ENCODE measurements around the gene GPR62.
"Not testable (repeated sequence)": the region's sequence is repeated elsewhere in the genome, so short reads cannot be mapped to it uniquely, and the experiment has no call there.

Gene GPR62

GRCh38 chr3:51955175-51955892 is at the start of gene GPR62:
Gene GPR62 (plus strand): TSS chr3:51955381. CDS start chr3:51955653, 272 bp downstream.
- DNase-seq (ENCODE audit: low spot score) = no peak

- DNase-seq (ENCODE audit: low spot score) = no peak
Measured at GRCh38 chr3:51908026-51908425, 47.2 kb upstream of the GPR62 start.

DNA sequence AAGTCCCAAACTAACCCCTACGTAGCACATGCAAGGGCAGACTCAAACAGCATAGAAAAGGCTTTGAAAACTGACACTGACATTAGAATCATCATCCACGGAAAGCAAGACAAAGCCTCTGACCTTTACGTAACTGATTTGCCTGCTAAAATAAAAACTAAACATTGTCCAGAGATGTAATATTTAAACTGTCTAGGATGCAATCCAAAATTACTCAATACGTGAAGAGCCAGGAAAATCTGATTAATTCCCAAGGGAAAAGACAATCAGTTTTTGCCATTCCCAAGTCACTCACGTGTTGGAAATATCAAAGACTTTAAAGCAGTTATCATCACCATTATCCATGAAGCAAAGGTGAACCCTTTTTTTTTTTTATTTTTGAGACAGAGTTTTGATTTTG is 38.8 kb upstream of the GPR62 start:
- no peak for DNase-seq (ENCODE audit: low spot score)

DNA sequence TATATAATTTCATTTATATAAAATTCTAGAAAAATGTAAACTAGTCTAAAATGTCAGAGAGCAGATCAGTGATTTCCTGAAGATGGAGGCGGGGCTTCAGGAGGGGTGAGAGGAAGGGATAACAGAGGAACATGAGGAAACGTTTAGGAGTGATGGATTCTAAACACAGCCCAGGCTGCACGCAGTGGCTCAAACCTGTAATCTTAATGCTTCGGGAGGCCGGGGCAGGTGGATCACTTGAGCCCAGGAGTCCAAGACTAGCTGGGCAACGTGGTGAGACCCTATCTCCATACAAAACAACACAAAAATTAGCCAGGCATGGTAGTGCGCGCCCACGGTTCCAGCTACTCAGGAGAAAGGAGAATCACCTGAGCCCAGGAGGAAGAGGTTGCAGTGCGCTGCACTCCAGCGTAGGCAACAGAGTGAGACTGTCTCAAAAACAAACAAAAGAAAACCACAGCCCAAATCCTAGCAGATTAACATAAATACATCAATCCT is 34.1 kb upstream of the GPR62 start:
- DNase-seq (ENCODE audit: low spot score) = no peak

- DNase-seq (ENCODE audit: low spot score) = no peak
Measured at GRCh38 chr3:51927061-51927977, 27.9 kb upstream of the GPR62 start.

- DNase-seq (ENCODE audit: low spot score) = no peak
Measured at GRCh38 chr3:51928438-51928837, 26.7 kb upstream of the GPR62 start.

DNA sequence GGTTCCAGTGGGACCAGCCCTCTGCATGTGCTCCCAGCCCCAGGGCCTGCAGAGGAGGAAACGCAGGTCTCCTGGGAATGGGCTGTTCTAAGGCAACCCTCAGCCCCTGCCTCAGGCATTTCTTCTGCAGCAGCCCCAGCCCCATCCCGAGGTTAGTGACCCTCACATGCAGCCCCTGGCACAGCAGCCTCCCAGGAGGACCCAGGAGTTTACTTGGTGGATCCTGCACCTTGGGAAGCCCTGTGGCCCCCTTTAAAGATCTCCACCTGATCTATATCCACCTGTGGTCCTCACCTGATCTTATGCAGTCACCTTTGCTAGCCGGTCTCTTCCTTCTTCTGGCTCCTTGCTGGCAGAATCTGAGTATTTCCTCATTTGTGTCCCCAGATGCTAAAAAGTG is 26.2 kb upstream of the GPR62 start:
- not testable (repeated sequence) for DNase-seq (ENCODE audit: low spot score)

- peak; percentile 85 for DNase-seq (ENCODE audit: low spot score)
Measured at GRCh38 chr3:51929420-51930003, 25.7 kb upstream of the GPR62 start.

GRCh38 chr3:51930439-51930838 is 24.7 kb upstream of the GPR62 start:
- no peak for DNase-seq (ENCODE audit: low spot score)

DNA sequence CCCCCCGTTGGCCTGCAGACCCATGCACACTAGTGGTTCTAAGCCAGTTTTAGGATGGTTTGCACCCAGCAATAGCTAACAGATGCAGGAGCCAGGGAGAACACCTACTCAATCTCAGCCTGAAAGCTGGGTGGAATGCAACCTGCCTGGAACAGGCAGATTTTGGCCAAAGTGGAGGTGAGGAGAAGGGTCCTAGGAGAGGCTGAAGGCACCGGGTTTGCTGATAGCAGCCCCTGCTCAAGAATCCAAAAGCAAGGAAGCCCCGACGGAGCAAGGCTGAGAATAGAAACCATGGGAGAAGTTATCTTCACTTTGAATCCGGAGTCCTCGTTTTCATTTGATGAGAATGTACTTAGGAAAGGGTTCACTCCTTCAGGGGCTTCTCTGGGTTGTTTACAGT is 23.4 kb upstream of the GPR62 start:
- no peak for DNase-seq (ENCODE audit: low spot score)

DNA sequence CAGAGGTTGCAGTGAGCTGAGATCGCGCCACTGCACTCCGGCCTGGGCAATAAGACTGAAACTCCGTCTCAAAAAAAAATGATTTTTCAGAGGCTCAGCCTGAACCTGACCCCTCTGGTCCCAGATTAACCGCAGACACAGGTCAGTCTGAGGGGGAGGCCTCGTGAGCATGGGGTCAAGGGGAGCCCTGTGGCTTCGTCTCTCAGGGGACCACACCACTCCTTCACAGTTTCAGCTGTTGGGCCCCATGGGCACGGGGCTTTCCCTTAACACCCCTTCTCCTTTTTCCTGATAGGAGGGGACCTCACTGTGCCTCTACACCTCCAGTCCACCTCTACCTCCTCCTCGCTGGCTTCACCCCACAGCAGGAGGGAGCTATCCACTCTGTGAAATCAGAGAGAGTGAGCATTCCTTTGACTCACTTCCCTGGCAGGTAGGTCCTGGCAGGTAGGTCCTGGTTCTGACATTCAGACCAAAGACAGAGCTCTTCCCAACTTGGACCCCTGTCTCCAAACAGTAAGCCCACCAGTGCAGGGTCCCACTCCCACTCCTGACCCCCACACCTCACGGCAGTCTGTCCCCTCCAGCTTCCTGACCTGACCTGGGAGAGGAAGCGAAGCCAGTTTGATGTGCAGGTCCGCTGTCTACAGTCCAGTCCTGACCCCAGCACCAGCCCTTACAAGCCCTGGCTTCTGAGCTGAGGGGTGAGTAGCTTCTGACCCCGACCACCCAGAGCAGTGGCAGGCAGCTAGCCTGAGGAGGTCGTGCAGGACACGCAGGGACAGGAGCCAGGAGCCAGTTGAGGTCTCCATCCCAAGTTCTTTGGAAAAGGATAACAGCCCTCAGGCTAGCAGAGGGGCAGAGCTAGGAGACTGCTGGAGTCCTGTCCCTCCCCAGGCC is 22.5 kb upstream of the GPR62 start:
- no peak for DNase-seq (ENCODE audit: low spot score)

- DNase-seq (ENCODE audit: low spot score) = no peak
Measured at GRCh38 chr3:51933471-51934138, 21.6 kb upstream of the GPR62 start.

DNA sequence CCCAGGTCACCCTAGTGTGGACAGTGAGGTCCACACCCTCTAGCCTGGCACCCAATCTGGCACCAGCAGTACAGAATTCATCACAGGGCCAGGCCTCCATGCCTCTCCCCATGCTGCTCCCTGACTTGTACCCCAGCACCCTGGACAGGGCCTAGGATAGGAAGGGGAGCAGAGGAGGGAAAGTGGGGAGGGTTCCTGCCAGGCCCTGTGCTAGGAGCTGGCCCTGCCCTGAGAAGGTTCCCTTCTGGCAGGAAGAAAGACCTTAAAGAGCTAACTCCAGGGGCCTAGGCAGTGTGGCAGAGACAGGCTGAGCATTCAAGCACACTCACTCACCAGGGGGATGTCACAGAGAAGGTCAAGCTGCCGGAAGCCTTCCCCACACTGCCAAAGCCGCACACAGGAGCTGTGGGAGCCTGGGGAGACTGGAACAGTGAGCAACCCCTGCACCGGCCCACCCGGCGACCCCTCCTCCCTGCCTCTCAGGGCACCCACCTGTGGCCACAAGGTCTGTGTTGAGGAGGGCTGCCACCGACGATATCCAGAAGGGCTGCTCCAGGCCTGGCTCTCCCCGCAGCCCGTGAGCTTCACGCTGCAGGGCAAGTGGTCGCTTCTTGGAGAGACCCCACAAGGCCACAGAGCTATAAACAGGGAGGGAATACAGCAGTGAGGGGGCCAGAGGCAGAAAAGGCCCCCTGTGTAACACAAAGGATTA is 20.9 kb upstream of the GPR62 start:
- DNase-seq (ENCODE audit: low spot score) = no peak

DNA sequence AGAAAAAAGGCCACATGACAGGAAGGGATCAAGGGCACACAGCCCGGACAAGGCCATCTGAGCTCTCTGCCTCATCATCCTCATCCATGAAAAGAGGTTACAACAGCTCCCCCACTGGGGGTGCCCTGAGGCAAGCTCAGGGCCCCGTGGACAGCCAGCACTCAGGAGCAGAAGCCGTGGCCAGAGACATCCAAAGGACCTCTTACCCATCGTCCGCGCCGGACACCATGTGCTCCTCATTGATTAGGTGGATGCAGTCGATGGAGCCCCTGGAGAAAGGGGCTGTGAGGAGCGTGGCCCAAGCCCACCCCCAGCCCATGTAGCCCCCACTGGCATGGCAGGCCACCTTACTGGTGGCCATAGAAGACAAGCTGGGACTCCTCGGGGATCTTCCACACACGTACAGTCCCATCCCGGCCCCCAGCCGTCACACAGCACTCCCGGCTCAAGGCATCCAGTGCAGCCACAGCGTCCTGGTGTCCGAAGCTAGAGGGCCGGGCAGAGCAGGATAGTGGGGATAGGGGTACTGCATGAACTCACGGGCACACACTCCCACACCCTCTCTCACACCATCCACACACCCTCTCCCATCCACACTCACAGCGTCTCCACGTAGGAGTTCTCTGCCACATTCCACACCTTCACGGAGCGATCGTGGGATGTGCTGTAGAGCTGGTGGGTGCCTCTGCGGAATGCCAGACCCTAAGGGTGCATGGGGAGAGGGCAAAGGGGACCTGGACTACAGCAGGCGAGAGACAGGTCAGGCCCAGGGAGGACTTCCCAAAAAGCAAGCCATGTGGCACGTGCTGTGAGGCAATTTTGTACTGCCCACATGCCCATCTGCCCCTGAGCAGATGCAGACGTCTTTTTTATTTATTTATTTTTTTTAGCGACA is 19.9 kb upstream of the GPR62 start:
- DNase-seq (ENCODE audit: low spot score) = no peak

GRCh38 chr3:51935886-51936755 is 19.1 kb upstream of the GPR62 start:
- no peak for DNase-seq (ENCODE audit: low spot score)

DNA sequence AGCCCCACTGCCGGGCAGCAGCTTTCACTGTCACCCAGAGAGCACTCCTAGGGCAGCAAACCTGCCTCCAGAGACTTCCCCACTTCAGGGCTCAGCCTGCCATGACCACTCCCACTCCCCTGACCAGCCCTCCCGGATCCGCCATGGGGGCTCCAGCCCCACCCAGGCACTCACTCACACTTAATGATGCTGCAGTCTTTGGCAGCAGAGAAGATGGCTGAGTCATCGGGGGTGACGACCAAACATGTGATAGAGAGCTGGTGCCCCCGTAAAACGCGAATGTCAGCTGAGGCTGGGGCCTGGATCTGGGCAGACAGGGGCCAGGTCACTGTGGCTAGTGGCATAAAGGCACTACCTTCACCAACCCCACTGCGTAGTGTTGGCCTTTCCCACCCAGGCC is 18.2 kb upstream of the GPR62 start:
- DNase-seq (ENCODE audit: low spot score) = no peak

- no peak for DNase-seq (ENCODE audit: low spot score)
Measured at GRCh38 chr3:51937611-51938450, 17.4 kb upstream of the GPR62 start.
